ENCODE results near the gene SLC24A3. TPM values are rescaled to one million over a fixed set of nuclear protein-coding genes. Genes with fewer than 3 reads are reported as not detected.

SLC24A3 gene
- total RNA-seq, 6 experiments from 2014 or later = not detected

DNA sequence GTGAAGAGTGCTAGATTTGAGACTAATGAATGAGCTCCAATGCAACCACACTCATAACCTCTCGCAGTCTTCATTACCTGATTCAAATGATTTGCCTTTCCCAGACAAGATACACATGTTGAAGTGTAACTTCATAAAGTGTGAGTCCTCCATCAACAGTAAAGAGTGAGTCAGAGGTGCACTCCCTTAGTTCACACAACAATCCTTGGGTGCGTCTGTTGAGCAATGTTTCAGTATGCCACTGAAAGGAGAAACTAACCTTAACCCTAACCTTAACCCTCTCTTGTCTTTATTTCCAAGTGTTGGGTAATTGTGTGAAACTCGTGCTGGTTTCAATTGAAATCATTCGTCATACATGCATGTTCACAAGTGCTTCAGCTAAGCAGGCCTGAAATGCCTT lies 524.6 kb downstream of the SLC24A3 start:
- peak; percentile 24 for DNase-seq
- TF ChIP-seq, protein P1, sequence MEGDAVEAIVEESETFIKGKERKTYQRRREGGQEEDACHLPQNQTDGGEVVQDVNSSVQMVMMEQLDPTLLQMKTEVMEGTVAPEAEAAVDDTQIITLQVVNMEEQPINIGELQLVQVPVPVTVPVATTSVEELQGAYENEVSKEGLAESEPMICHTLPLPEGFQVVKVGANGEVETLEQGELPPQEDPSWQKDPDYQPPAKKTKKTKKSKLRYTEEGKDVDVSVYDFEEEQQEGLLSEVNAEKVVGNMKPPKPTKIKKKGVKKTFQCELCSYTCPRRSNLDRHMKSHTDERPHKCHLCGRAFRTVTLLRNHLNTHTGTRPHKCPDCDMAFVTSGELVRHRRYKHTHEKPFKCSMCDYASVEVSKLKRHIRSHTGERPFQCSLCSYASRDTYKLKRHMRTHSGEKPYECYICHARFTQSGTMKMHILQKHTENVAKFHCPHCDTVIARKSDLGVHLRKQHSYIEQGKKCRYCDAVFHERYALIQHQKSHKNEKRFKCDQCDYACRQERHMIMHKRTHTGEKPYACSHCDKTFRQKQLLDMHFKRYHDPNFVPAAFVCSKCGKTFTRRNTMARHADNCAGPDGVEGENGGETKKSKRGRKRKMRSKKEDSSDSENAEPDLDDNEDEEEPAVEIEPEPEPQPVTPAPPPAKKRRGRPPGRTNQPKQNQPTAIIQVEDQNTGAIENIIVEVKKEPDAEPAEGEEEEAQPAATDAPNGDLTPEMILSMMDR (IDR thresholded peaks at IDR 0.05) = no peak
- Mint-ChIP-seq H3K27me3 (ENCODE audit: insufficient read depth) (peaks cover 9% of the 10 kb centered on the region), H3K27ac (no peak overlapping the region), H3K36me3 (ENCODE audit: low read depth) (no peaks in the 10 kb centered on the region), H3K4me3 (no peak overlapping the region), H3K4me1 (ENCODE audit: low read depth) (peaks cover 39% of the 10 kb centered on the region), H3K9me3 (no peaks in the 10 kb centered on the region)

DNA sequence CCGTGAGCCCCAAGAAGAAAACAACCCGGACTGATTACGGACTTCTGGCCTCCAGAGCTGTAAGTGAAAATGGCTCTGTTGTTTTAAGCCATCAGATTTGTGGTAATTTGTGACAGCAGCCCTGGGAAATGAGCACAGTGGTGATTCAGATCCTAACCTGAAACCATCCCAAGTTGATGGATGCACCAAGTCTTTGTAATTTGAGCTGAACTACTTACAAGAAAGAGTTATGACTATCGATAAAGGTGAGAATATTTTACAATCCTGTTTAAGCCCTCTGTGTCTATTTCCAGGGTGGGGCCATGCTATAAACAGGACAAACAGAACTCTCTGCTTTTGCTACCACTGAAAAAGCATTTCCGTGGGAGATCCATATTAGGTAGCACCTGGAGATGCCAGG lies 526.5 kb downstream of the SLC24A3 start:
- H3K36me3 Mint-ChIP-seq (ENCODE audit: low read depth) = no peaks in the 10 kb centered on the region
- TF ChIP-seq, protein P1 (IDR thresholded peaks at IDR 0.05) = no peak
- peaks cover 41% of the 10 kb centered on the region for H3K4me1 Mint-ChIP-seq (ENCODE audit: low read depth)
- no peak overlapping the region for H3K4me3 Mint-ChIP-seq
- no peaks in the 10 kb centered on the region for H3K9me3 Mint-ChIP-seq
- no peak for DNase-seq
- peaks cover 24% of the 10 kb centered on the region for H3K27me3 Mint-ChIP-seq (ENCODE audit: insufficient read depth)
- H3K27ac Mint-ChIP-seq = no peak overlapping the region

- Mint-ChIP-seq H3K27ac (no peak overlapping the region), H3K9me3 (no peaks in the 10 kb centered on the region), H3K27me3 (ENCODE audit: insufficient read depth) (peaks cover 24% of the 10 kb centered on the region), H3K4me1 (ENCODE audit: low read depth) (peaks cover 38% of the 10 kb centered on the region), H3K4me3 (no peak overlapping the region), H3K36me3 (ENCODE audit: low read depth) (no peaks in the 10 kb centered on the region)
- no peak for DNase-seq
- TF ChIP-seq, protein P1 (IDR thresholded peaks at IDR 0.05) = no peak
These were observed 526.9 kb downstream of the SLC24A3 start for GRCh38 chr20:19739351-19739750.

GRCh38 chr20:19740512-19740911 lies 528.1 kb downstream of the SLC24A3 start:
- no peak overlapping the region for H3K27ac Mint-ChIP-seq
- H3K36me3 Mint-ChIP-seq (ENCODE audit: low read depth) = no peaks in the 10 kb centered on the region
- TF ChIP-seq, protein P1 (IDR thresholded peaks at IDR 0.05) = no peak
- H3K27me3 Mint-ChIP-seq (ENCODE audit: insufficient read depth) = peaks cover 23% of the 10 kb centered on the region
- H3K4me3 Mint-ChIP-seq = no peak overlapping the region
- DNase-seq = no peak
- H3K9me3 Mint-ChIP-seq = peaks cover 6% of the 10 kb centered on the region
- peaks cover 26% of the 10 kb centered on the region for H3K4me1 Mint-ChIP-seq (ENCODE audit: low read depth)

- TF ChIP-seq, protein P1 (IDR thresholded peaks at IDR 0.05) = no peak
- Mint-ChIP-seq H3K27ac (no peak overlapping the region), H3K27me3 (ENCODE audit: insufficient read depth) (peaks cover 23% of the 10 kb centered on the region), H3K36me3 (ENCODE audit: low read depth) (no peaks in the 10 kb centered on the region), H3K9me3 (peaks cover 13% of the 10 kb centered on the region), H3K4me1 (ENCODE audit: low read depth) (peaks cover 16% of the 10 kb centered on the region), H3K4me3 (no peak overlapping the region)
- DNase-seq = no peak
These were observed 529.5 kb downstream of the SLC24A3 start for GRCh38 chr20:19741924-19742323.
